BJ (cell line): ENCODE data around the gene CALCA. TPM values are rescaled to one million over a fixed set of nuclear protein-coding genes. Genes with fewer than 3 reads are reported as not detected.

ENCODE experiments used
- CTCF ChIA-PET: fragments of 350-600 bp; formaldehyde crosslinking; extraction: SDS; loops from one replicate; lab custom pipeline; 2021; ENCODE audit warnings: antibody characterized with exemption, inconsistent platforms; lab: Yijun Ruan, JAX
- POLR2A ChIA-PET: fragments of 300-600 bp; sonication (Branson Sonifier 250); formaldehyde crosslinking; extraction: SDS; loops from one replicate; lab custom pipeline; 2021; ENCODE audit warnings: antibody characterized with exemption; lab: Charles Lee
- DNase-seq: peaks from one replicate; pipeline ENCODE4 v3.0.0-alpha.2; 2011; ENCODE audit warnings: low read depth
- H3K27me3 ChIP-seq: 2 replicates; pipeline ENCODE4 v1.6.0; 2011; ENCODE audit warnings: low read length; ENCODE audit not compliant: control insufficient read depth, insufficient read depth
- H3K36me3 ChIP-seq: 2 replicates; pipeline ENCODE4 v1.5.1; 2011; ENCODE audit warnings: low read length; ENCODE audit not compliant: control insufficient read depth, insufficient read depth
- H3K4me3 ChIP-seq: 2 replicates; pipeline ENCODE4 v1.5.1; 2011; ENCODE audit warnings: low read depth, mild to moderate bottlenecking, control low read depth, low read length
- polyA plus RNA-seq: library from polyadenylated mRNA; depleted of rRNA; stranded (reverse); fragments of >200 nt; gene quantifications from 2 replicates; pipeline ENCODE4 v1.2.3, GENCODE V29; 2011
- TF ChIP-seq, protein P1 (sequence below): IDR thresholded peaks from 2 replicates; pipeline ENCODE4 v1.5.1; 2011; ENCODE audit warnings: low read depth, mild to moderate bottlenecking, control low read depth, inconsistent platforms, low read length, moderate library complexity; ENCODE audit not compliant: insufficient read depth

CALCA gene
- polyA plus RNA-seq, 1 experiment, result not detected

DNA sequence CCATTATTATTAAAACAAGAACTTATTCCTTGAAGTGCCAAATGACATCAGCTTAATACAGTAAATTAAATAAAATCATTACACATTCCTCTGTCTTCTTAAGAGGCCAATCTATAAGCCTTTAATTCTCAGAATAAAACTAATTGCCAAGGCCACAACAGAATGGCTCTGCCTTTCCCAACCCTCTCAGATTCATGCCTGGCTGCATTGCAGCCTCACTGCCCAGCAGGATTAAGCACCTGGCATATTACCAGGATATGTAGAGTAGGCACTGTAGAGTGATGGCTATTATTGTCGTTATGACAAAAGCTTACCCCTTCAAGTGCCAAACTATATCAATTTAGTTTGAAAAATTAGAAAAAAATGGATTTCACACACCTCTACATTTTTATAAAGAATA lies 9.4 kb upstream of the CALCA start:
- Histone ChIP-seq H3K27me3 (no peaks in the 10 kb centered on the region), H3K4me3 (no peak overlapping the region), H3K36me3 (no peaks in the 10 kb centered on the region)
- CTCF ChIA-PET, result interaction anchor here (1.6 kb wide), 1 partner anchor 24 kb away, joined by 7 read pairs; no protein-coding TSS in a partner anchor
- POLR2A ChIA-PET, result no interaction called here
- DNase-seq, result no peak
- TF ChIP-seq, protein P1, sequence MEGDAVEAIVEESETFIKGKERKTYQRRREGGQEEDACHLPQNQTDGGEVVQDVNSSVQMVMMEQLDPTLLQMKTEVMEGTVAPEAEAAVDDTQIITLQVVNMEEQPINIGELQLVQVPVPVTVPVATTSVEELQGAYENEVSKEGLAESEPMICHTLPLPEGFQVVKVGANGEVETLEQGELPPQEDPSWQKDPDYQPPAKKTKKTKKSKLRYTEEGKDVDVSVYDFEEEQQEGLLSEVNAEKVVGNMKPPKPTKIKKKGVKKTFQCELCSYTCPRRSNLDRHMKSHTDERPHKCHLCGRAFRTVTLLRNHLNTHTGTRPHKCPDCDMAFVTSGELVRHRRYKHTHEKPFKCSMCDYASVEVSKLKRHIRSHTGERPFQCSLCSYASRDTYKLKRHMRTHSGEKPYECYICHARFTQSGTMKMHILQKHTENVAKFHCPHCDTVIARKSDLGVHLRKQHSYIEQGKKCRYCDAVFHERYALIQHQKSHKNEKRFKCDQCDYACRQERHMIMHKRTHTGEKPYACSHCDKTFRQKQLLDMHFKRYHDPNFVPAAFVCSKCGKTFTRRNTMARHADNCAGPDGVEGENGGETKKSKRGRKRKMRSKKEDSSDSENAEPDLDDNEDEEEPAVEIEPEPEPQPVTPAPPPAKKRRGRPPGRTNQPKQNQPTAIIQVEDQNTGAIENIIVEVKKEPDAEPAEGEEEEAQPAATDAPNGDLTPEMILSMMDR, result no peak

DNA sequence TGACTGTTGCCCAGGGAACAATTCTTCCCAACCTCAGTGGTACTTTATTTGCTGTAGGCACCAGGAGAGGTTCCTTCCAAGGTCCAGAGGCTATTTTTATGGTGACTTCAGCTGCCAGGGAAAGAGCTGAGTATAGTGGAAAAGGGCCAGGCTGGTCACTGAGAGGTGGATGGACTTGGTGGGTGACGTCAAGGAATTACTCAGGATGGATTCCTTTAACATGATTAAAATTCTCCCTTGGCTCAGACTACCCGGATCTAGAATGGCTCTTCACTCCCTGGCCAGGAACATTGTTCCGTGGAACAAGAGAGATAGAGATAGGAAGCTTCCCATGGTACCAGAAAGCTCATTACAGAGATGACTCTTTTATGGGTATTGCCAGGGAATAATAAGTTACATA lies 8.7 kb upstream of the CALCA start:
- Histone ChIP-seq H3K4me3 (no peak overlapping the region), H3K36me3 (no peaks in the 10 kb centered on the region), H3K27me3 (peaks cover 3% of the 10 kb centered on the region)
- CTCF ChIA-PET, result interaction anchor here (1.6 kb wide), 1 partner anchor 25 kb away, joined by 7 read pairs; no protein-coding TSS in a partner anchor
- TF ChIP-seq, protein P1, result no peak
- POLR2A ChIA-PET, result no interaction called here
- DNase-seq, result no peak

- ChIA-PET CTCF (interaction anchor here (2.8 kb wide), 1 partner anchor 69 kb away, joined by 6 read pairs; no protein-coding TSS in a partner anchor), POLR2A (no interaction called here)
- H3K4me3 ChIP-seq, result no peak overlapping the region
- TF ChIP-seq, protein P1, result no peak
- no peak for DNase-seq
- no peaks in the 10 kb centered on the region for H3K36me3 ChIP-seq
- peaks cover 33% of the 10 kb centered on the region for H3K27me3 ChIP-seq
These were observed 5.1 kb upstream of the CALCA start for GRCh38 chr11:14977101-14977880.

GRCh38 chr11:14975252-14975587 lies 3.1 kb upstream of the CALCA start:
- TF ChIP-seq, protein P1, result no peak
- Histone ChIP-seq H3K27me3 (peaks cover 40% of the 10 kb centered on the region), H3K36me3 (no peaks in the 10 kb centered on the region), H3K4me3 (no peak overlapping the region)
- POLR2A ChIA-PET, result no interaction called here
- no peak for DNase-seq
- CTCF ChIA-PET, result interaction anchor here (1.1 to 2.8 kb wide), 6 partner anchors 9 to 67 kb away, joined by 3 to 7 read pairs (median 4); no protein-coding TSS in a partner anchor

DNA sequence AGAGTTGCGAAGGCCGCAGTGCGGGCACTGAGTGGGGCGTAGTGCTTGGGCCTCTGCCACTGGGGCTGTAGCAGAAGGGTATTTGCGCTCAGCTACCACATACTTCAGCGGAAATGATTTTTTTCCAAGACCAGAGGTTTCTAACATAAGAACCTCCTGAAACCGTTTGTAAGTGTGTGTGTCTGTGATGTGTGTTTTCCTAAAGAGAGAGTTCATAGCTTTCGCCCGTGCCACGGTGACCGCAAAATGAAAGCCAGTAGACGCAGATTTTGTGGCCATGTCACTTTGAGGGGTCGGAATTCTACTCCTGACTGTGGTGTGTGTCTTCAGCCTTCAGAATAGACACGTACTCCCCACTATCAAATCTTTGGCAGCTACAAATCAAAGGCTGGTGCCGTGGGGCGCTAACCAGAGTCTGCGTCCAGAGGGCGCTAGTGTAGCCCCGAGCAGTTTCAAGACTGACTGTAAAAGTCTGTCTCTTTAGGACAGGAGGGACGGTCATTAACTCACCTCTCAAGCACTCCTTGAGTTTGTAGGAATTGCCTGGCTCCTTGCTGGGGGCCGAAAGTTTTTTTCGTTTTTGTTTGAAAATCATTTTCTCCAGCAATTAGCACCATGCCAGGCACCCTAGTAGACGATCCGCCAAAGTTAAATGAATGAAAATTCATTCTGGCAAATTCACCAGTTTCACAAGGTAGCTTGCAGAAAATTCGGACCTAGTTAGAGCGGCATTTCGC lies 2.5 kb upstream of the CALCA start:
- Histone ChIP-seq H3K27me3 (peaks cover 43% of the 10 kb centered on the region), H3K36me3 (no peaks in the 10 kb centered on the region), H3K4me3 (no peak overlapping the region)
- no peak for DNase-seq
- TF ChIP-seq, protein P1, result peak; percentile 55
- ChIA-PET CTCF (interaction anchor here (0.6 to 2.8 kb wide), 10 partner anchors 9 to 237 kb away, joined by 3 to 11 read pairs (median 3); no protein-coding TSS in a partner anchor), POLR2A (no interaction called here)
